Natural killer cell treated with Interleukin-12 subunit alpha and Interleukin-12 subunit beta and Interleukin-15 and Interleukin-18, amount 100 ng/mL, for 72 hours (primary cell): ENCODE results near the gene PRDM16. TPM values are rescaled to one million over a fixed set of nuclear protein-coding genes. Genes with fewer than 3 reads are reported as not detected.

Source experiments
- ATAC-seq, 2 donors: fragments of 150-1000 bp; cut with Tn5 transposase in 1 of 2; sonication (Bioruptor Pico), chemical (Tn5 transposase) in 1 of 2; 2 replicates each; pipeline ENCODE4 v1.10.0; 2021
- DNase-seq: peaks from one replicate; pipeline ENCODE4 v3.0.0; 2022; ENCODE audit warnings: low spot score
- H3K27ac Mint-ChIP-seq, 2 donors: 1 replicate in 1 of 2; 2 replicates in 1 of 2; pipeline ENCODE4 v1.8.0; 2022; ENCODE audit warnings: mixed read lengths in 2 of 2, mild to moderate bottlenecking in 1 of 2, moderate library complexity in 1 of 2
- H3K27me3 Mint-ChIP-seq, 2 donors: 1 replicate in 1 of 2; 2 replicates in 1 of 2; pipeline ENCODE4 v1.8.0; 2022; ENCODE audit warnings: mixed read lengths in 2 of 2
- H3K36me3 Mint-ChIP-seq: one replicate; pipeline ENCODE4 v1.8.0; 2022; ENCODE audit warnings: mixed read lengths
- H3K4me1 Mint-ChIP-seq, 2 donors: 1 replicate in 1 of 2; 2 replicates in 1 of 2; pipeline ENCODE4 v1.8.0; 2022; ENCODE audit warnings: low read depth in 2 of 2, mixed read lengths in 2 of 2, mild to moderate bottlenecking in 1 of 2
- H3K4me3 Mint-ChIP-seq: one replicate; pipeline ENCODE4 v1.8.0; 2022; ENCODE audit warnings: mixed read lengths
- H3K9me3 Mint-ChIP-seq: 2 replicates; pipeline ENCODE4 v1.8.0; 2022; ENCODE audit warnings: mixed read lengths
- total RNA-seq, 2 donors: library from RNA; stranded (reverse); gene quantifications; one replicate each; pipeline ENCODE4 v1.2.3, GENCODE V29; 2022

PRDM16 gene
- total RNA-seq, 2 donors from 2014 or later, result not detected

DNA sequence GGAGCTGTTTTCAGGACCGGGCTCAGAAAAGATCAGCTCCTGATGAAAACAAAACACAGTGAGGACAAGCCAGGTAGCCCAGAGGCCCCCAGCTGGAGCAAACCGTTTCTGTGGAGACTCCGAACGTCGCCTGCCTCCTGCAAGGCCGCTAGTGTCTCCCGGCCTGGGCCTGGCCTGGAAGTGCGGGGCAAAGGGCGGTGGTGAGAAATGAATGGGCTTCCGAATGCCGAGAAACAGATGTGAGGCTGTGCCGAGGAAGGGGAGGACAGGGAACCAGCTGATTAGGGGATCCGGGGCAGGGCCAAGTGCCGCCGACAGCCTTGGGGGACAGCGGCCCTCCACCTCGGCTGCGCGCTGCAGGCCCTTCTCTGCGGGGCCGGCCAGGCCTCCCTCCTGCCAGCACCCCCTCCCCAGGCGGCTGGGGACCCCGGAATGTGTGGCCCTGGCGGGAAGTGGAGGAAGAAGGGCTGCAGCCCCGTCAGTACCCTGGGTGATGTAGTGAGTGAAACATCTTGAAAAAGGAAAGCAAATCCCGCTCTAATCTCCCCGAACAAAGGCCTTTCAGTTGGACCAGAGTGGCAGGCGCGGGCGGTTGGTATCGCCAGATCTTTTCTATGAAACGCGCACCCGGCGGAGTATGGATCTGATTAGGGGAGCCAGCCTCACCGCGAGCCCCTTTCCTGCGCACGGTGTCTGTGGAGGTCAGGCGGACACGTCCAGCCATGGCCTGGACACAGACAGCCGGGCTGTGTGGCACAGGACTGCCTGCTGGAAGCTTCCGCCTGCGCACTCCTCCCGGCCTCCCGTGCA, 52.6 kb downstream of the PRDM16 start:
- Mint-ChIP-seq H3K27ac (no peak overlapping the region), H3K27me3 (no peaks in the 10 kb centered on the region)
- DNase-seq, result no peak

DNA sequence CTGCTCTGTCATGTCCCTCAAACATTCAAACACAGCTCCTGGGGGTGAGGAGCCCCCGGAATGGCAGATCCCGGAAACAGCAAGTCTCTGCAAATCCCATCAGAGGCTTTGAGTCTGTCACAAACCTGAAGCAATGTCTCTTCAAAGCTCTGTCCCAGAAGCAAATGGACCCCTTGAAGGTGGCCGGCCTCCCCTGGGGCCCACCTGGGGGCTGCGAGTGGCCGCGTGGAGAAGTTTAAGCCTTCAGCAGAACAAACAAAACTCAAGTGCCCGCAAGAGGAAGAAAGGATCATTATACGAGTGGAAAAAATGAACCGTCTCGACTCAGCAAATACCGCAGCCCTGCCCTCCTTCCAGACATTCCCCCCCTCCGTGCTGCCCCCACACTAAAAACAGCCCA, 53.3 kb downstream of the PRDM16 start:
- no peak overlapping the region for H3K27ac Mint-ChIP-seq
- no peaks in the 10 kb centered on the region for H3K36me3 Mint-ChIP-seq
- no peaks in the 10 kb centered on the region for H3K9me3 Mint-ChIP-seq
- no peaks in the 10 kb centered on the region for H3K4me1 Mint-ChIP-seq
- no peaks in the 10 kb centered on the region for H3K27me3 Mint-ChIP-seq
- ATAC-seq, result no peak
- H3K4me3 Mint-ChIP-seq, result no peak overlapping the region
- no peak for DNase-seq

More for the DNA sequence above, 52.6 kb downstream of the PRDM16 start:
- ATAC-seq, result no peak
- Mint-ChIP-seq H3K9me3 (no peaks in the 10 kb centered on the region), H3K4me3 (no peak overlapping the region), H3K4me1 (no peaks in the 10 kb centered on the region), H3K36me3 (no peaks in the 10 kb centered on the region)

- no peaks in the 10 kb centered on the region for H3K27me3 Mint-ChIP-seq
- DNase-seq (no peak), ATAC-seq (no peak)
- no peak overlapping the region for H3K4me3 Mint-ChIP-seq
- no peaks in the 10 kb centered on the region for H3K36me3 Mint-ChIP-seq
- H3K27ac Mint-ChIP-seq, result no peak overlapping the region
- no peaks in the 10 kb centered on the region for H3K9me3 Mint-ChIP-seq
- no peaks in the 10 kb centered on the region for H3K4me1 Mint-ChIP-seq
These were observed 55.2 kb downstream of the PRDM16 start for GRCh38 chr1:3124246-3124645.

DNA sequence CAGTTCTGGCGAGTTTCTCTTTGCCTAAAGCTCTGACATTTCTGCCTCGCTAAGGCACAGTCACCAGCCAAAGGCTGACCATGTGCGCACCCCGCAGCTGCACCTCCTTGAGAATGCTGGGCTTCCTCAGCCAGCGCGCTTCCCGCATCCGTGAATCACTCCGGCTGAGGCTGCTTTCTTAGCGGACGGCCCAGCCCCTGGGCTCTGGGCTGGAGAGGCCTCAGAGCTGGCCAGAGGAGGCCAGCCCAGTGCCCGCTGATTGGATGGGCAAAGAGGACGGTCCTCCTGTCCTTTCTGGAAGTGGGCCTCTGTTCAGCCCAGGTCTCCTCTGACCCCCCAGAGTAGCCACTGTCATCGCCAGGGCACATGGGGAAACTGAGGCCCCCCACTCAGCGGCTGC, 56.1 kb downstream of the PRDM16 start:
- H3K4me1 Mint-ChIP-seq, result no peaks in the 10 kb centered on the region
- DNase-seq, result no peak
- H3K27me3 Mint-ChIP-seq, result no peaks in the 10 kb centered on the region
- H3K36me3 Mint-ChIP-seq, result no peaks in the 10 kb centered on the region
- H3K27ac Mint-ChIP-seq, result no peak overlapping the region
- no peak for ATAC-seq
- no peak overlapping the region for H3K4me3 Mint-ChIP-seq
- no peaks in the 10 kb centered on the region for H3K9me3 Mint-ChIP-seq

GRCh38 chr1:3125546-3126368, 56.8 kb downstream of the PRDM16 start:
- no peaks in the 10 kb centered on the region for H3K36me3 Mint-ChIP-seq
- H3K4me1 Mint-ChIP-seq, result no peaks in the 10 kb centered on the region
- no peak for DNase-seq
- no peaks in the 10 kb centered on the region for H3K9me3 Mint-ChIP-seq
- no peaks in the 10 kb centered on the region for H3K27me3 Mint-ChIP-seq
- H3K27ac Mint-ChIP-seq, result no peak overlapping the region
- no peak overlapping the region for H3K4me3 Mint-ChIP-seq
- no peak for ATAC-seq

DNA sequence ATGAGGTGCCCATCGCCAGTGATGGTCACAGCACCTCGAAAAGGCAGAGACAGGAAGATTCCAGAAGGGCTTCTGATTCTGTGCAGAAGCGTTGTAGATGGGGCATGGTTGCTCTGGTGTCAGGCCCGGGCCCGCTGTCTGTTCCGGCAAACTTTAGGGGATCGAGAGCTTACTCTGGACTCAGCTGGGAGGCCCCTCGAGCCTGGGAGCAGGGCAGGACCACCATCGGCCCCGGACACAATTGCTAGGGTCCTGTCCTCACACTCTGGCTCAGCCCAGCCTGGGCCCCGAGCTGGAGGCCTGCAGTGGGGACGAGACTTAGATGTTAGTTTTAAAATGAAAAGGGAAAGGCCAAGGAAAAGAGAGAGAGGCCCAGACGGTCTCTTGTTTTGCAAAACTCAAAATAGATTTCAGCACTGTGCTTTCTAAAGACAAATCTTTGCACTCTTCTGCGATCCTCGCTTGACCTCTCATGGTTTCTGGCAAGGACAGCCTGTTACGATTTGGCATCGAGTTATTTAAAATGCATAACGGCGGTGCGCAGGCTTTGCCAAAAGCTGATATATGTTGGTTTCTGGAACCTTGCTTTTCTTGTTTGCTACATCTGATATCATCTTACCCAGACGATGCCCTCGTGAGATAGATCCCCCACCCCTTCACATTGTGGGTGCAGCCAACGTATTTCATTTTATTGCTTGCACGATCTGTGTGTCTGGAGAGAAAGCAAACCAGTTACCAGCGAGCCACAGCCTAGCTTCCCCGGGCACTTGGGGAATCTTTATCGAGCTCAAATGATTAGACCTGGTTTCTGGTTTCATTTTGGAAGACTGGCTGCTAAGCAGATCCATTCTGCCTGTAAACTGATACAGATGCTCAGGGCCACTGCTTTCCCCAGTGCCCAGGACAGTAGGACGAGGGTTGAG, 58.0 kb downstream of the PRDM16 start:
- H3K27ac Mint-ChIP-seq, result no peak overlapping the region
- no peaks in the 10 kb centered on the region for H3K4me1 Mint-ChIP-seq
- no peaks in the 10 kb centered on the region for H3K36me3 Mint-ChIP-seq
- no peak overlapping the region for H3K4me3 Mint-ChIP-seq
- no peaks in the 10 kb centered on the region for H3K27me3 Mint-ChIP-seq
- no peaks in the 10 kb centered on the region for H3K9me3 Mint-ChIP-seq
- DNase-seq, result no peak
- ATAC-seq, result no peak

DNA sequence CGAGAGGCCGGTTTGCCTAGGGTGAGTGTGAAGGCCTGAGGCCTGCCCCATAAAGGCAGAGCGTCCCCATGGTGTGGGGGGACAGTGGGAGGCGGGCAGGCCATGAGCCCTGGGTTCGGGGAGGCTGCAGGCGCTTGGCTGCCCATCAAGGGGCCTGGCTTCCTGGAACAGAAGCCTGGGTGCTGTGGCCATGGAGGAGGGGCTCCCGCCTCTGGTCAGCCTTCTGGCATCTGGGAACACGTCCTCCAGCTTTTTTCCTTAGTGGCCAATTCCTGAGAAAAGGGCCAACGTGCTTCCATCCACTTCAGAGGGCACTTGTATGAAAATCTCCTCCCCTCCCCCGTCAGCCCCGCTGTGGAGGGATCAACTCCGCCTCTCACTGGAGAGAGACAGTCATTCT, 58.7 kb downstream of the PRDM16 start:
- DNase-seq, result no peak
- no peaks in the 10 kb centered on the region for H3K4me1 Mint-ChIP-seq
- H3K27ac Mint-ChIP-seq, result no peak overlapping the region
- H3K9me3 Mint-ChIP-seq, result no peaks in the 10 kb centered on the region
- H3K36me3 Mint-ChIP-seq, result no peaks in the 10 kb centered on the region
- no peak for ATAC-seq
- no peak overlapping the region for H3K4me3 Mint-ChIP-seq
- no peaks in the 10 kb centered on the region for H3K27me3 Mint-ChIP-seq

DNA sequence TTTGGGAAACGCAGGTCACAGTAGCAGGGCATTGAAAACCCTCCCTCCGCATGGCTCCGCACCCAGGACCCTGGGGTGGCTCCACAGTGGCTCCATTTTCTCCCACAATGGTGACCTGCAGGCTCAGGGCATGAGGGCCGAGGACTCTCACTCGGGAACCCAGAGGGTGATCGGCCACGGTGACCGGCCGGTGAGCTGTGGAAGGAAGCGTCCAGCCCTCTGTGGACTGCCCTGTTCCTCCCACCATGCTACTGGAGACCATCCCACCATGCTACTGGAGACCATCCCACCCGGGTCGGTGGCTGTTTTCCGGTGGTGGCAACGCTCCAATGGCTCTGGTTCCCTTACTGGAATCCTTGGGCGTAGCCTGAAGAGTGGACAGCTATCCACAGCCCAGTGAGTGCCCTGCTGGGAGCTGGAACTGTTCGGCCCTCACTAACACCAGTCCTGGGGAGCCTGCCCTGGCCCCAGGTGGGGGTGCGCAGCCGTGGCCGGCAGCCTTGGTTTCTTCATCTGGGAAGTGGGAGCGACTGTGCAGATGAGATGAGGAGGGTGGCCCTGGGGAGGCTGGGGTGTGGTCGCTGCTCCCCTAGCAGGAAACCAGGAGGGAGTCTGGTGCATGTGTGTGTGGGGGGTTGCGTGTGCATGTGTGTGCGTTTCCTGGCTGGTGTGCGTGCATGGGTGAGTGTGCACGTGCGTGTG, 59.6 kb downstream of the PRDM16 start:
- Mint-ChIP-seq H3K4me3 (no peak overlapping the region), H3K36me3 (no peaks in the 10 kb centered on the region), H3K27ac (no peak overlapping the region), H3K9me3 (no peaks in the 10 kb centered on the region), H3K4me1 (no peaks in the 10 kb centered on the region), H3K27me3 (no peaks in the 10 kb centered on the region)
- DNase-seq, result no peak
- ATAC-seq, result no peak

DNA sequence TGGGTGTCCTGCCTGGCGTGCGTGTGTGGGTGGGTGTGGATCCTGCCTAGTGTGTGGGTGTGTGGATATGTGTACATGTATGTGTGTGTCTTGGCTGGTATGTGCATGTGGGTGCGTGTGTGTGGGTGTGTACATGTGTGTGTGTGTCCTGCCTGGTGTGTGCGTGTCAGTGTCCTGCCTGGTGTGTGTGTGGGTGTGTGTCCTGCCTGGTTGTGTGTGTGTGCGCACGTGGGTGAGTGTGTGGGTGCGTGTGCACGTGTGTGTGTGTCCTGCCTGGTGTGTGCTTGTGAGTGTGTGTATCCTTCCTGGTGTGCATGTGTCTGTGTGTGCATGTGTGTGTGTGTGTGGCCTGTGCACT, 60.1 kb downstream of the PRDM16 start:
- Mint-ChIP-seq H3K36me3 (no peaks in the 10 kb centered on the region), H3K4me3 (no peak overlapping the region), H3K9me3 (no peaks in the 10 kb centered on the region), H3K27ac (no peak overlapping the region), H3K4me1 (no peaks in the 10 kb centered on the region), H3K27me3 (no peaks in the 10 kb centered on the region)
- DNase-seq (no peak), ATAC-seq (no peak)

GRCh38 chr1:3130268-3130667, 61.3 kb downstream of the PRDM16 start:
- Mint-ChIP-seq H3K27ac (no peak overlapping the region), H3K36me3 (no peaks in the 10 kb centered on the region), H3K4me1 (no peaks in the 10 kb centered on the region), H3K4me3 (no peak overlapping the region), H3K27me3 (no peaks in the 10 kb centered on the region), H3K9me3 (no peaks in the 10 kb centered on the region)
- DNase-seq, result no peak
- ATAC-seq, result no peak

DNA sequence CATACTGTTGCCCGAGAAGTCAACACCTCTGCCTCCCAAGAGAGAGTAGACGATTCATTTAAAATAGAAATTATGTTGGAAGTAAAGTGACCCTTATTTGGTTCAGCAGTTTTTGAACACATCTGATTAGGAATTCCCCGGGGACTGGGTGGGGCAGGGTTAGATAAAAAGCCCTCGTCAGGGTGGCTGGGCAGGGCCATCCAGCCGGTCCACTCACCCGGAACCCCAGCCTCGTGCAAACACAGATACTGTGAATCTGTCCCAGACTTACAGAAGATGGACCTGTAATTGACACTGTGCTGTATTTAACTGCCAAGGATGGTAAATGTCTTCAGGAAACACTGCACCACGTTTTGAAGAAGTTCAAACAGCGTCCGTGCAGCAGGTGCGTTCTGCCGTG, 63.7 kb downstream of the PRDM16 start:
- H3K27me3 Mint-ChIP-seq, result no peaks in the 10 kb centered on the region
- no peaks in the 10 kb centered on the region for H3K36me3 Mint-ChIP-seq
- ATAC-seq (no peak), DNase-seq (no peak)
- no peak overlapping the region for H3K4me3 Mint-ChIP-seq
- no peaks in the 10 kb centered on the region for H3K9me3 Mint-ChIP-seq
- no peaks in the 10 kb centered on the region for H3K4me1 Mint-ChIP-seq
- no peak overlapping the region for H3K27ac Mint-ChIP-seq

- Mint-ChIP-seq H3K9me3 (no peaks in the 10 kb centered on the region), H3K4me3 (no peak overlapping the region), H3K36me3 (no peaks in the 10 kb centered on the region), H3K27ac (no peak overlapping the region), H3K4me1 (no peaks in the 10 kb centered on the region), H3K27me3 (no peaks in the 10 kb centered on the region)
- DNase-seq (no peak), ATAC-seq (no peak)
These were observed 64.7 kb downstream of the PRDM16 start for GRCh38 chr1:3133686-3134085.

GRCh38 chr1:3134381-3135072, 65.5 kb downstream of the PRDM16 start:
- DNase-seq (no peak), ATAC-seq (peak in 1 of 2 donors; percentile 14)
- Mint-ChIP-seq H3K4me1 (no peaks in the 10 kb centered on the region), H3K27me3 (no peaks in the 10 kb centered on the region), H3K9me3 (no peaks in the 10 kb centered on the region), H3K27ac (no peak overlapping the region), H3K4me3 (no peak overlapping the region), H3K36me3 (no peaks in the 10 kb centered on the region)
